T-helper 17 cell (primary cell): ENCODE measurements around the gene ABCA1. TPM values are rescaled to one million over a fixed set of nuclear protein-coding genes. Genes with fewer than 3 reads are reported as not detected.

Experiments
- ATAC-seq: fragments of 150-1000 bp; cut with Tn5 transposase; 2 replicates; pipeline ENCODE4 v1.10.0; 2021; ENCODE audit warnings: mild to moderate bottlenecking, moderate library complexity
- DNase-seq, 3 donors: peaks; one replicate each; pipeline versions ENCODE4 v3.0.0 to v3.0.0-alpha.2; 2020 to 2021
- H3K9me3 ChIP-seq: one replicate; pipeline ENCODE4 v1.7.0; 2013; ENCODE audit warnings: low read length, mild to moderate bottlenecking; ENCODE audit not compliant: control insufficient read depth, poor library complexity, severe bottlenecking
- H3K27ac Mint-ChIP-seq: one replicate; pipeline ENCODE4 v1.8.0; 2022; ENCODE audit warnings: mild to moderate bottlenecking, moderate library complexity, mixed read lengths
- H3K27me3 Mint-ChIP-seq: one replicate; pipeline ENCODE4 v1.8.0; 2022; ENCODE audit warnings: mixed read lengths
- H3K36me3 Mint-ChIP-seq: one replicate; pipeline ENCODE4 v1.8.0; 2022; ENCODE audit warnings: low read depth, mixed read lengths
- H3K4me1 Mint-ChIP-seq: one replicate; pipeline ENCODE4 v1.8.0; 2022; ENCODE audit warnings: mild to moderate bottlenecking, mixed read lengths
- H3K4me3 Mint-ChIP-seq: one replicate; pipeline ENCODE4 v1.8.0; 2022; ENCODE audit warnings: mild to moderate bottlenecking, moderate library complexity, mixed read lengths
- total RNA-seq, 4 donors: library from RNA in 2 of 4; stranded (reverse) in 2 of 4; gene quantifications; one replicate each; pipeline ENCODE4 v1.2.3 and lab custom pipeline; 2022 to 2026

Gene ABCA1
- total RNA-seq, 2 donors from 2014 or later, result 16.0 to 18.9 TPM

DNA sequence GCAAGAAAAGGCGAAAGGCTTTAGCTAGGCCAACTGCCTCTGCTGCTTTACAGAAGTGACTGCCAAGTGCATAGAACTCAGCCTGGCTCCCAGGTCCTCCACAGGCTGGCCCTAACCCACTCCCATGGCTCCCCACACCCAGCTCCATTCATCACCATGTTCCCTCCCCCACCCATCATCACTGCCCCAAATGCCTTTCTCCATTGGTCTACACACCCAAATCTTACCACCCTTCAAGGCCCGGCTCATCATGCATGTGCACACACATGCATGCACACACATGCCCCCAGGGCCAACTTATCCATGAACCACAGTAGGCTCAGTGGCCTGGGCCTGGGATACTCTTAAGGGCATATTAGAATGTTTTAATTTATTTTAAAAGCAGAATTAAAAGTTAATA is 44.8 kb downstream of the ABCA1 start:
- no peak overlapping the region for H3K4me3 Mint-ChIP-seq
- ATAC-seq (no peak), DNase-seq (no peak)
- H3K36me3 Mint-ChIP-seq, result peaks cover 5% of the 10 kb centered on the region
- no peaks in the 10 kb centered on the region for H3K27me3 Mint-ChIP-seq
- H3K4me1 Mint-ChIP-seq, result peaks cover 5% of the 10 kb centered on the region
- H3K9me3 ChIP-seq, result no peaks in the 10 kb centered on the region
- no peak overlapping the region for H3K27ac Mint-ChIP-seq

DNA sequence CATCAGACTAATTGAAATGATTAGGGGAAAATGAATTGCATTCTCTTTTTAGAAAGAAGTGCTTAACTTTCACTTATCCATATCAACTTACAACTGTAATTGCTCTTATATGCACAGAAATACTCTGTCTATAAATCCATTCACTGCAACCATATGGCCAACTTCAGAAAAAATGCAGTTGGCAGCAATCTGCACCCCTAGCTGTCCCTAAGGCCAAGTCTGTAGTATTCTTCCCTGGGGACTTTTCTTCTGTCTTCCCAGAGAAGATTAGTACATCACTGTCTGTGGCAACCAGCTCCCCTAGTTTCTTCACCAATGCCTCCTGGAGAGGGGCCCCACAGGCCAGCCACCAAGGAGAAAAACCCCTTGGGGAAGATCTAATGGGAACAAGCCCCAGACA is 45.4 kb downstream of the ABCA1 start:
- ATAC-seq, result no peak
- Mint-ChIP-seq H3K36me3 (peaks cover 5% of the 10 kb centered on the region), H3K27me3 (no peaks in the 10 kb centered on the region), H3K27ac (no peak overlapping the region), H3K4me3 (no peak overlapping the region), H3K4me1 (peaks cover 5% of the 10 kb centered on the region)
- no peaks in the 10 kb centered on the region for H3K9me3 ChIP-seq
- no peak for DNase-seq

DNA sequence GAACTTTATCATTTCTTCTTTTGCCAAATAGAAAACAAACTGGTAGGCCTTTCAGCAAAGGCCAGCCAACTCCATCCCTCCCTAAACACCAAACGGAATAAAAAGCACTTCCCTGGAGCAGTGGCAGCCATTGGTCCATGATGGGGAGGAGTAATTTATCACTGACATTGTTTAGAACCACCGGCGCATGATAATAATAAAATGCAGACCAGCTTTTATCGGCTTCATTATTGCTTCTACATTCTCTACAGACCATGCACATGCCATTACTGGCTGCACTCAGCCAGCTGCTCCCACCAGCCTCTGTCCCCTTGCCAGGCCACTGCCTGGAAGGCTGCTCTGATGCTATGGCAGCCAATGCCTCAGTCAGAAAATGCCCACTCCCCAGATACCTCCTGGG is 45.9 kb downstream of the ABCA1 start:
- no peak overlapping the region for H3K4me3 Mint-ChIP-seq
- no peak overlapping the region for H3K27ac Mint-ChIP-seq
- DNase-seq, result no peak
- H3K9me3 ChIP-seq, result no peaks in the 10 kb centered on the region
- ATAC-seq, result no peak
- H3K4me1 Mint-ChIP-seq, result peaks cover 5% of the 10 kb centered on the region
- H3K36me3 Mint-ChIP-seq, result peaks cover 5% of the 10 kb centered on the region
- H3K27me3 Mint-ChIP-seq, result no peaks in the 10 kb centered on the region

DNA sequence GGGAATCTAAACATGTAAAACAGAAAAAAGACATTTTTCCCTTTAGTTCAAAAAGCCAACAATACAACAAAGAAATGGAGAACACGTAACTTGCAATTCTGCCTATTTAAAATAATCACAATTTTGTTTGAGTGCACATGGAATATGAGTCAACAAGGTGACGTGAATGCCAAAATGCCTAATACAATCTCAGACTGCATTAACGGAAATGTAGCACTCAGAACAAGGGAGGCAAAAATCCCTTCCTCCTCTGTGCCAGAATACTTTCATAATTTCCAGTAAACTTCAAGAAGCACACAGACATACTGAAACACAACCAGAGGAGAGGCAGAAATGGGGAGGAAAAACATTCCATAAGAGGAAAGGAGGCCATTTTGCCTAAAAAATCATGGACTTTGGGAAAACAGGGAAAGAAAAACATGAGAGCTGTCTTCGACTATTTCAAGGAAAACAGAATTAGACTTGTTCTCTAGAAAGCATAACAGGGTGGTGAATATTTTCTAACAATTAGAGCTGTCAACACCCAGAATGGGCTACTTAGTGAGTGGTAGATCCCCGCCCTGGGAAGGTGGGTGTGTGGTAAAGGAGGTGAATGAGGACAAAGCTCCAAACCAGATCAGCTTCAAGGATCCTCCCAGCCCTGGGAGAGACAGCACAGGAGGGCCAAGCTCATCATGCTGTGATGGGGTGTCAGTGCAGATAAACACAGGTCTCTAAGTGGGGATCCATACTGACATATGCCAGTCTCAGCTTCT is 48.2 kb downstream of the ABCA1 start:
- H3K9me3 ChIP-seq, result no peaks in the 10 kb centered on the region
- Mint-ChIP-seq H3K4me3 (no peak overlapping the region), H3K27ac (no peak overlapping the region), H3K4me1 (peaks cover 2% of the 10 kb centered on the region), H3K36me3 (peaks cover 2% of the 10 kb centered on the region), H3K27me3 (no peaks in the 10 kb centered on the region)
- ATAC-seq (no peak), DNase-seq (no peak)

DNA sequence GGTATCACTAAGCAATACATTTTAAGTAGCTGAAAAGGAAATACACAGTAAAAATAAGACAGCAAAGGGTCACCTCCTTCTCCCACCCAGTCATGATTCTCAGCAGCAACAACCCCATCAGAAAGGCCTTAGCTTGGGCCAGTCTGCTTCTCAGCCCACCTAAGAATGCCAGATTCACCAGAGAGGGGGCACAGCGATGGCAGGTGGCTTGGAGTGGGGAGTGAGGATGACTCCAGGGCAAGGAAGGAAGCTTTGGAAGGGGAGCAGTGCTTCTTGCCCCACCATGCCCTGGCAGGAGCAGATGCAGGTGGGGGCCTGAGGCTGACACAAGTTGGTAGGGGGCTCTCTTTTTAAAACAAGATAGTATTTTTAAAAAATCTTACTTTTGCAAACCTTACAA is 51.4 kb downstream of the ABCA1 start:
- DNase-seq, result no peak
- peaks cover under 1% of the 10 kb centered on the region for H3K36me3 Mint-ChIP-seq
- H3K27me3 Mint-ChIP-seq, result no peaks in the 10 kb centered on the region
- no peak overlapping the region for H3K4me3 Mint-ChIP-seq
- no peak overlapping the region for H3K27ac Mint-ChIP-seq
- H3K9me3 ChIP-seq, result no peaks in the 10 kb centered on the region
- H3K4me1 Mint-ChIP-seq, result no peaks in the 10 kb centered on the region
- ATAC-seq, result no peak

DNA sequence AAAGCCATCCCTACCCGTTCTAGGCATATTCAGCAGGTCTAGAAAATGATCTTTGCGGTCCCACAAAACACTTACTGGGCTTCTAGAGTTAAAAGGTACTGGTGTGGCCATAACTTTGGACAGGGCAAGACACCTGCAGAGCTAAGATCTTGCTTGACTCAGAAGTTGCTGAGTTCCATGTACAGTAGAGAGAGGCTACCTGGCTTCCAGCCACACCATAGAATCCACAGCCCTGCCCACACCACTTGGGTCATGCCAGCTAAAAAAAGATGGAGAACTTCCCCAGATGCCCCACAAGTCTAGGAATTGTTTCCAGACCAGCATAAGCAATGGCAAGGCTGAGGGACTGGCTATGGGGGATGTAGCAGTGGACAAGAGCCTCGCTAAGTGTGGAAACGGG is 52.1 kb downstream of the ABCA1 start:
- Mint-ChIP-seq H3K36me3 (peaks cover 4% of the 10 kb centered on the region), H3K27me3 (no peaks in the 10 kb centered on the region)

DNA sequence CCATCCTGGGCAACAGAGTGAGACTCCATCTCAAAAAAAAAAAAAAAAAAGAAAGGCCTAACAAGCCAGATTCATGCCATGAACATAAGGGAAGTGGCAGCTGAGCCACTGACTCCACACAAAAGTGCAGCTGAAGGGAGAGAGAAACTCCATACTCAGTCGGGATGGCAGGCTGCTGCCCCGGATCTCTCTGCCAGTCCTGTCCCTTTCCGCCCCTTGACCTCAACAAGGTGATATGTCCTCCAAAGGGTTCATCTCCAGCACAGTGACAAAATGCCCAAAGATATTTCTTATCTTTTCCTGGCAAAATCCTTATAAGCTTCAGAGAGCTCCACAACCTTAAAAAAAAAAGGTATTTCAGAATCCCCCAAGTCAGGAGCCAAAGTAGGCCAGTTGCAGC is 52.6 kb downstream of the ABCA1 start:
- H3K4me1 Mint-ChIP-seq, result no peaks in the 10 kb centered on the region
- H3K4me3 Mint-ChIP-seq, result no peak overlapping the region
- DNase-seq, result no peak
- peak overlapping the region; percentile 49 for H3K27ac Mint-ChIP-seq
- peaks cover 4% of the 10 kb centered on the region for H3K36me3 Mint-ChIP-seq
- no peaks in the 10 kb centered on the region for H3K27me3 Mint-ChIP-seq
- H3K9me3 ChIP-seq, result no peaks in the 10 kb centered on the region
- ATAC-seq, result no peak

More for the DNA sequence above, 52.1 kb downstream of the ABCA1 start:
- Mint-ChIP-seq H3K4me1 (no peaks in the 10 kb centered on the region), H3K27ac (peak overlapping the region; percentile 49), H3K4me3 (no peak overlapping the region)
- ATAC-seq (no peak), DNase-seq (no peak)
- no peaks in the 10 kb centered on the region for H3K9me3 ChIP-seq

DNA sequence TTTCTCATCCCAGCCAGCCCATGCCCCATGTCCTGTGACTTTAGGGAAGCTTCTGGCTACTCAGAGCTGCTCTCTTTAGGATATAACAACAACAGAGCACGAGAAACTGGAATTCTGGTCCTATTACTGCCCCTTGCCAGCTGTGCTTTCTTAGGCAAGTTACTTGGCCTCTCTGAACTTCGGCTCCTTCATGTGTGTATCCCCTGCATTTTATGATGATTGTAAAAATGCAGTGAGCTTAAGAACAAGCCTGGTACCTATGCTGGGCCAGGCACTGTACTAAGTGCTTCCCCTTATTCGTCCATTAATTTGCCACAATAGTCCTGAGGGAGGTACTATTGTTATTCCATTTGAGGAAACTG is 54.5 kb downstream of the ABCA1 start:
- no peaks in the 10 kb centered on the region for H3K9me3 ChIP-seq
- Mint-ChIP-seq H3K4me3 (no peak overlapping the region), H3K27ac (no peak overlapping the region), H3K4me1 (no peaks in the 10 kb centered on the region), H3K36me3 (peaks cover 7% of the 10 kb centered on the region), H3K27me3 (no peaks in the 10 kb centered on the region)
- DNase-seq (no peak), ATAC-seq (no peak)

DNA sequence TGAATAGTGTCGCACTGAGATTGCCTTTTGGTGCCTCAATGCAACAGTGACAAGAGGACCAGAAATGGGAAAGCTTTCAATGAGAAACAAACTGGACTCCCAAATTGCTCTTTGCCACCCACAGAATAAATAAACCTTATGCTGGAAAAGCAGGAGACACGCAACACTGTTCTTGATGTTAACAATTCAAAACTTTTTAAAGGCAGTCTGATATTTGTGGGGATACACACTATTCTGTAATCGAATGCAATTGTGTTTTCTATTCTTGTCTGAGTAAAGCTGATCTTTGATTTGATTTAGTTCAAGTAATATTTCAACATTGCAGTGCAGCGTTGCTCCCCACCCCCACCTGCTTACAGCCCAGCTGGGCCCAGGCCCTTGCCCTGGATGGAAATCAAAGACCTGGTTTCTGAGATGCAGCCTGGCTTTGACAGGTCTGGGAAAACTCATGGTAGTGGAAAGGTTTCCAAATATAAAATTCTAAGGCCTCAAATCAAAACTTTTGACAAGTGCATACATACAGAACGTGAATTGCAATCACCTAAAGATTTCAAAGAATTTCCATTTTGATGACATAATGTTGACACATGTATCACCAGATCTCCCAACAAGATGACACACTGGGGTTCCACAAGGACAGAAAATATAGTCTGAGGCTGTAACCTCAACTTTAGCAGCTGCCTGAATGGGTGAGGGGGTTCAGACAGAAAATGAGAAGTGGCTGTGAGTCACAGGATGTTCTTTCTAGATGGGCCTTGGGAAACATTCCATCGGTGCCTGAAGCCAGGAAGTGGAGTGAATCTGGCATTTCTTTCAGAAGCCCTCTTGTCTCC is 55.1 kb downstream of the ABCA1 start:
- Mint-ChIP-seq H3K27me3 (no peaks in the 10 kb centered on the region), H3K4me3 (no peak overlapping the region), H3K4me1 (no peaks in the 10 kb centered on the region), H3K27ac (no peak overlapping the region), H3K36me3 (peaks cover 10% of the 10 kb centered on the region)
- ATAC-seq, result peak; percentile 16
- DNase-seq, result no peak
- H3K9me3 ChIP-seq, result no peaks in the 10 kb centered on the region

DNA sequence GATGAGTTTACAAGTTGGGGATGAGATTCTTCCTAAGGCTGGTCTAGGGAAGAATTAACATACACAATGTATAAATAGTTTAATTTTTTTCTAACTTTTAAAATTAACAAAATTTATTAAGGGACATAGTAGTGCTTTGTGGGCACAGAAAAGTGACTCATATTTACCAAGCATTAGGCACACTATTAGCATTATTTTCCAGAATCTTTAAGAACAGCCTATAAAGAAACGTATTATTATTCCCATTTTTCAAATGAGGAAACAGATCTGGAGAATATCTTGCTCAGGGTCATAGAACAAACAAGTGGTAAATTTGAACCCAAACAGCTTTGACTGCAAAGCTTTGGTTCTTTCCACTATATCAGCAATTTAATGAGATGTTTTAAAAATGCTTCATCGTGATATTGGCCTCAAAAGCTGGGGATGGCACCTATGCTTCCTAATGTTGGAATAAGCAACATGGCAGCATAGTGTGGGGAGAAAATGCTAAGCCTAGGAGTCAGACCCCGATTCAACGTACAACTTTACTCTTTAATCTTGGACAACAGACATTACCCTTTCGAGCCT is 55.9 kb downstream of the ABCA1 start:
- Mint-ChIP-seq H3K36me3 (peaks cover 12% of the 10 kb centered on the region), H3K4me3 (no peak overlapping the region), H3K27me3 (peaks cover 2% of the 10 kb centered on the region), H3K4me1 (peaks cover under 1% of the 10 kb centered on the region), H3K27ac (no peak overlapping the region)
- no peak for DNase-seq
- no peak for ATAC-seq
- no peaks in the 10 kb centered on the region for H3K9me3 ChIP-seq

DNA sequence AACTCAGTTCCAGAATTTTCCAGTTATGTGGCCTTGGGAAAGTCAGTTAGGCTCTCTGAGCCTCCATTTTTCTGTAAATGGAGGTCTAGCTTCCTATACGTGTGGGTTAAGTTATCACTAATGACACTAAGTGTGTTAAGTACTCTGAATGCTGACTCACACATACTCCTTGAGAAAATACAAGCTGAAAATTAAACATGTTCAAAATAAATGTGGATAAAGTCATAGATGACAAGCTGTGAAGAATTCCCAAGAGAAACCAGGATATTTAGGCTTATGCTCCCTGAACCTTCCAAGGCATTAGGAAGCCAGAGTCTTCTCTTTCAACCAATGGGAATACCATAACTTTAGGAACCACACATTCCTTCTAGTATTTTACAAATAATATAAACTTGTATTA is 58.1 kb downstream of the ABCA1 start:
- no peak for DNase-seq
- H3K9me3 ChIP-seq, result no peaks in the 10 kb centered on the region
- H3K4me3 Mint-ChIP-seq, result no peak overlapping the region
- no peak overlapping the region for H3K27ac Mint-ChIP-seq
- no peak for ATAC-seq
- H3K27me3 Mint-ChIP-seq, result peaks cover 8% of the 10 kb centered on the region
- peaks cover 5% of the 10 kb centered on the region for H3K4me1 Mint-ChIP-seq
- H3K36me3 Mint-ChIP-seq, result peaks cover 15% of the 10 kb centered on the region

DNA sequence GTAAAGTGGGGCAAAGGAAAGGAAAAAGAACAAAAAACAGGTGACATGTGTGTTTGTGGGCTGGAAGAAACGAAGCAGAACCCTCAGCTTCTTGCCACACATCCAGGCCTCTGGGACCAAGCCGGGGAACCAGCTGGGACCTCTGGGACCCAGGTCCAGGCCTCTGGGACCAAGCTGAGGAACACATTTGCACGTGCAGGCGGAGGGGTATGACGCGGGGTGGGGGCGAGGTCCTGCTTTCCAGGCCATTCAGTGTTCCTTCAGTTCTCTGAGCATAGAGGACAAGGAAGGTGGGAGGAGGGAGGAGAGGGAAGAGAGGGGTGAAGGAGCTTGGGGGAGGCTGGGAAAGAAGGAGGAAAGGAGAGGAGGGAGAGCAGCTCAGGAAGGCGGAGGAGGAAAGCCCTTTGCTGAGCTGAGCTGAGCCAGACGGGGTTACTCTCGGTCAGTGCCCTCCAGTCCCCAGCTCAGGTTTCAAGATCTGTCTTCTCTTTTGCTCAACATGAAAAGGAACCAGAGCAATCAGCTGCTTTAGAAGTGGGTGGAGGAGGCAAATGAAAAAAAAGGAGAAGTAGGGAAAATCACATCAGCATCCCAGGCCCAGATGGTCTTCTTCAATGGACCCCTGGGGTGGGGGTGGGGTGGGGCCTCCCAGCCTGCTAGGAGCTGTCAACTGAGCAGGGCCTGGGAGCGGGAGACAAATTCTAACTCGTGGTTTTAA is 59.1 kb downstream of the ABCA1 start:
- DNase-seq, result no peak
- Mint-ChIP-seq H3K27me3 (peaks cover 8% of the 10 kb centered on the region), H3K4me1 (peaks cover 5% of the 10 kb centered on the region), H3K4me3 (no peak overlapping the region), H3K36me3 (peaks cover 15% of the 10 kb centered on the region), H3K27ac (peak overlapping the region; percentile 19)
- no peaks in the 10 kb centered on the region for H3K9me3 ChIP-seq
- peak; percentile 67 for ATAC-seq

DNA sequence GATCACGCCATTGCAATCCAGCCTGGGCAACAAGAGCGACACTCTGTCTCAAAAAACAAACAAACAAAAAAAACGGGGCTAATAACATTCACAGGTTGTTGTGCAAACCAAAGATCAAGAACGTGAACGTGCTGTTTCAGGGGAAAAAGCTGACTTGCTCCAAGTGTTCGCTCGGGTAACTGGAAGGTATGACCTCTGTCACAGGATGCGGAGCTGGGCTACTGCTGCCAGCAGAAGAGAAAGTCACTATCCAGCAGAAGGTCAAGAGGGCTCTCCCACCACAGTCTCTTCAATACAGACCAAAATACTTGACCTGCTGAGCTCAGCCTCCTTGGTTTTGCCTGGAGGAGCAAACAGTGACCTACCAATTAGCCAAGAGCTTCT is 59.7 kb downstream of the ABCA1 start:
- no peaks in the 10 kb centered on the region for H3K9me3 ChIP-seq
- H3K27ac Mint-ChIP-seq, result peak overlapping the region; percentile 19
- no peak for ATAC-seq
- peaks cover 7% of the 10 kb centered on the region for H3K4me1 Mint-ChIP-seq
- peaks cover 15% of the 10 kb centered on the region for H3K36me3 Mint-ChIP-seq
- no peak for DNase-seq
- H3K4me3 Mint-ChIP-seq, result no peak overlapping the region
- peaks cover 8% of the 10 kb centered on the region for H3K27me3 Mint-ChIP-seq
